Body of pancreas (tissue), 4 donors: ENCODE data around the gene PCGF5. TPM values are rescaled to one million over a fixed set of nuclear protein-coding genes. Genes with fewer than 3 reads are reported as not detected.

Source experiments
- ATAC-seq: fragments of 150-250 bp; one replicate; pipeline ENCODE4 v1.9.1; 2016
- DNase-seq, 4 donors: peaks; one replicate each; pipeline ENCODE4 v3.0.0-alpha.2; 2019
- H3K27ac ChIP-seq, 4 donors: fragments of 200-600 bp; sonication (generic); 1 replicate in 3 of 4; 2 replicates in 1 of 4; pipeline versions ENCODE4 v1.5.1 to v1.6.1; 2016 to 2019; ENCODE audit warnings: mild to moderate bottlenecking in 1 of 4, mixed read lengths in 1 of 4, moderate library complexity in 1 of 4
- H3K27me3 ChIP-seq, 2 donors: fragments of 200-600 bp; sonication (generic); one replicate each; pipeline ENCODE4 v1.6.0; 2016; ENCODE audit warnings: mild to moderate bottlenecking in 1 of 2
- H3K36me3 ChIP-seq, 2 donors: fragments of 200-600 bp; sonication (generic); replicated peaks in 1 of 2; 2 replicates each; pipeline ENCODE4 v1.5.1; 2016; ENCODE audit warnings: low read depth in 2 of 2; ENCODE audit not compliant: insufficient read depth in 1 of 2
- H3K4me1 ChIP-seq: fragments of 200-600 bp; sonication (generic); one replicate; pipeline ENCODE4 v1.6.0; 2016
- H3K4me3 ChIP-seq, 2 donors: fragments of 200-600 bp; sonication (generic); 1 replicate in 1 of 2; 2 replicates in 1 of 2; pipeline ENCODE4 v1.5.1; 2016 to 2019
- H3K9me3 ChIP-seq, 3 donors: fragments of 200-600 bp; sonication (generic); 1 replicate in 2 of 3; 2 replicates in 1 of 3; pipeline ENCODE4 v1.5.1; 2016
- CTCF ChIP-seq, 7 experiments: fragments of 450-650 bp in 4 of 7; fragments of 200-600 bp in 3 of 7; sonication (generic) in 3 of 7; IDR thresholded peaks; one replicate each; pipeline ENCODE4 v1.5.1; 2016 to 2019; ENCODE audit warnings: antibody characterized with exemption in 7 of 7
- POLR2A ChIP-seq, 3 donors: fragments of 450-650 bp; IDR thresholded peaks; one replicate each; pipeline ENCODE4 v1.6.1; 2016; ENCODE audit warnings: antibody characterized with exemption in 3 of 3, mild to moderate bottlenecking in 2 of 3
- WGBS, 2 donors: methylation state at CpG; one replicate each; pipeline ENCODE4 v1.1.5; 2017; 5-methylcytosine and 5-hydroxymethylcytosine counted together
- intact Hi-C: fragments of 100-400 bp; cut with DNase I; formaldehyde crosslinking; loops from one replicate; pipeline ENCODE4 v1.15.1; 2023
- total RNA-seq, 2 donors: library from RNA; depleted of rRNA; stranded (reverse); fragments of >200 nt; gene quantifications; one replicate each; pipeline ENCODE4 v1.1.0, GENCODE V29; 2016

PCGF5 gene
- total RNA-seq, 2 donors from 2014 or later: 25.7 to 33.3 TPM

DNA sequence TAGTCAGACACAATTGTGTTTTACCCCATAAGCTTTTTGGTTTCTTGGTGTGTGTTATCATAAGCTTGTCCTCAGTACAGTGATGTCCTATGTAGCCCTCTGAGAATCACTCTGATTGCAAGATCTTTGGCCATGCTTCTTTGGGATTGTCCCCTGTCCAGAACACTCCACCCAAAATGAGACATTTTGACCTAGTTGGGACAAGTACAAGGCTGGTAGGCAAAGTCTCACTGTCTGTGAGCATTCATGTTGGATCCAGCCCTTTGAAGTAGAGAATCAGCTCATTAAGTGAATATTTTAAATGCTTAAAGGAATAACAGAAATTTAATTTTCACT is 28.9 kb upstream of the PCGF5 start:
- no peaks in the 10 kb centered on the region for H3K9me3 ChIP-seq
- ATAC-seq (no peak), DNase-seq (no peak)
- TF ChIP-seq POLR2A (IDR thresholded peaks at IDR 0.05) (no peak), CTCF (IDR thresholded peaks at IDR 0.05) (no peak)
- no peaks in the 10 kb centered on the region for H3K36me3 ChIP-seq
- H3K4me3 ChIP-seq: no peak overlapping the region
- H3K27me3 ChIP-seq: no peaks in the 10 kb centered on the region
- intact Hi-C loops: no loop called here
- H3K27ac ChIP-seq: no peak overlapping the region
- no peaks in the 10 kb centered on the region for H3K4me1 ChIP-seq

- H3K4me1 ChIP-seq: peaks cover 5% of the 10 kb centered on the region
- no peaks in the 10 kb centered on the region for H3K36me3 ChIP-seq
- no peak overlapping the region for H3K27ac ChIP-seq
- DNase-seq: no peak
- WGBS, 2 donors: 84 to 92% methylated on average over 2 of the region's 2 CpGs
- TF ChIP-seq CTCF (IDR thresholded peaks at IDR 0.05) (no peak), POLR2A (IDR thresholded peaks at IDR 0.05) (no peak)
- H3K4me3 ChIP-seq: no peak overlapping the region
- no peaks in the 10 kb centered on the region for H3K27me3 ChIP-seq
- H3K9me3 ChIP-seq: no peaks in the 10 kb centered on the region
- intact Hi-C loops: no loop called here
- no peak for ATAC-seq
Measured at GRCh38 chr10:91194497-91195179, 25.8 kb upstream of the PCGF5 start.

GRCh38 chr10:91196268-91197048 is 24.0 kb upstream of the PCGF5 start:
- no peak overlapping the region for H3K27ac ChIP-seq
- peaks cover 14% of the 10 kb centered on the region for H3K4me1 ChIP-seq
- ATAC-seq (no peak), DNase-seq (no peak)
- no peaks in the 10 kb centered on the region for H3K9me3 ChIP-seq
- no peak for TF ChIP-seq POLR2A (IDR thresholded peaks at IDR 0.05)
- H3K27me3 ChIP-seq: no peaks in the 10 kb centered on the region
- no peaks in the 10 kb centered on the region for H3K36me3 ChIP-seq
- 82 to 90% methylated on average over 2 of the region's 2 CpGs for WGBS, 2 donors
- H3K4me3 ChIP-seq: no peak overlapping the region
- intact Hi-C loops: no loop called here

DNA sequence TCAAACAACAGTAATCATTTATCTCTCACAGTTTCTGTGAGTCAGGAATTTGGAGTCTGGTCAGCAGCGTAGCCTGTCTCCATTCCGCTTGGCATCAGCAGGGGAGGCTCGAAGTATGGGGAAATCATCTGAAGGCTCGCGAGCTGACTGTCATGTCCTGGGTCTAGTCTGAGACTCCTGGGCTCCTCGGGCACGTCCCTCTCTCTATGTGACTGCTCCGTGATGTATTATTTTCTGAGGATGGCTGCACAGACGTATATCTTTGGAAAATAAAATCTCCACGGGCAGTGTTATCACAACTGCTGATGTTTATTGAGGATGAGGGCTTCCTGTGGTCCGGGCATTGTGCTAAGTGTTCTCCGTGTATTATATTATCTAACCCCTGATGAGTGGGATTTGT is 23.3 kb upstream of the PCGF5 start:
- 77 to 88% methylated on average over 12 of the region's 12 CpGs for WGBS, 2 donors
- H3K27me3 ChIP-seq: no peaks in the 10 kb centered on the region
- no peaks in the 10 kb centered on the region for H3K9me3 ChIP-seq
- no peak overlapping the region for H3K27ac ChIP-seq
- DNase-seq (no peak), ATAC-seq (no peak)
- intact Hi-C loops: no loop called here
- no peak for TF ChIP-seq CTCF (IDR thresholded peaks at IDR 0.05)
- no peak for TF ChIP-seq POLR2A (IDR thresholded peaks at IDR 0.05)
- H3K4me1 ChIP-seq: peaks cover 14% of the 10 kb centered on the region
- no peaks in the 10 kb centered on the region for H3K36me3 ChIP-seq
- H3K4me3 ChIP-seq: no peak overlapping the region

- intact Hi-C loops: no loop called here
- no peaks in the 10 kb centered on the region for H3K27me3 ChIP-seq
- H3K27ac ChIP-seq: peak overlapping the region in 1 of 4 donors; percentile 8
- peaks cover 14% of the 10 kb centered on the region for H3K4me1 ChIP-seq
- no peak overlapping the region for H3K4me3 ChIP-seq
- no peaks in the 10 kb centered on the region for H3K36me3 ChIP-seq
- DNase-seq: peak in 1 of 4 donors; percentile 33
- no peaks in the 10 kb centered on the region for H3K9me3 ChIP-seq
- TF ChIP-seq CTCF (IDR thresholded peaks at IDR 0.05) (no peak), POLR2A (IDR thresholded peaks at IDR 0.05) (no peak)
- ATAC-seq: peak; percentile 38
- WGBS, 2 donors: 73 to 91% methylated on average over 1 of the region's 1 CpG
Measured at GRCh38 chr10:91198781-91199180, 21.7 kb upstream of the PCGF5 start.
